ENCODE results near the gene RAB40AL. TPM values are rescaled to one million over a fixed set of nuclear protein-coding genes. Genes with fewer than 3 reads are reported as not detected.

RAB40AL gene
- total and polyA plus RNA-seq, 2 of the 8 experiments (the other 6 are each of a cell fraction or from before 2014, with no cell fraction given): 0.27 to 0.30 TPM

- no peak for TF ChIP-seq CHD7 (IDR thresholded peaks at IDR 0.05; ENCODE audit: insufficient replicate concordance, low read length)
- no peak for TF ChIP-seq FOSL1 (IDR thresholded peaks at IDR 0.05; ENCODE audit: insufficient read depth, low read depth, low read length)
- no peak for TF ChIP-seq GABPA (IDR thresholded peaks at IDR 0.05; ENCODE audit: borderline replicate concordance, insufficient read depth, low read length)
These were observed 46.1 kb downstream of the RAB40AL start (continued) for GRCh38 chrX:102983205-102983604.

Measured in H1 (cell line).